HG02571 (cell line): ENCODE data around the gene VDR.

ENCODE experiments used
- ATAC-seq: cut with Tn5 transposase; IDR thresholded peaks from one replicate; pipeline ENCODE4 v1.9.1; 2021; ENCODE audit warnings: mild to moderate bottlenecking, moderate library complexity; ENCODE audit not compliant: unreplicated experiment

VDR gene

DNA sequence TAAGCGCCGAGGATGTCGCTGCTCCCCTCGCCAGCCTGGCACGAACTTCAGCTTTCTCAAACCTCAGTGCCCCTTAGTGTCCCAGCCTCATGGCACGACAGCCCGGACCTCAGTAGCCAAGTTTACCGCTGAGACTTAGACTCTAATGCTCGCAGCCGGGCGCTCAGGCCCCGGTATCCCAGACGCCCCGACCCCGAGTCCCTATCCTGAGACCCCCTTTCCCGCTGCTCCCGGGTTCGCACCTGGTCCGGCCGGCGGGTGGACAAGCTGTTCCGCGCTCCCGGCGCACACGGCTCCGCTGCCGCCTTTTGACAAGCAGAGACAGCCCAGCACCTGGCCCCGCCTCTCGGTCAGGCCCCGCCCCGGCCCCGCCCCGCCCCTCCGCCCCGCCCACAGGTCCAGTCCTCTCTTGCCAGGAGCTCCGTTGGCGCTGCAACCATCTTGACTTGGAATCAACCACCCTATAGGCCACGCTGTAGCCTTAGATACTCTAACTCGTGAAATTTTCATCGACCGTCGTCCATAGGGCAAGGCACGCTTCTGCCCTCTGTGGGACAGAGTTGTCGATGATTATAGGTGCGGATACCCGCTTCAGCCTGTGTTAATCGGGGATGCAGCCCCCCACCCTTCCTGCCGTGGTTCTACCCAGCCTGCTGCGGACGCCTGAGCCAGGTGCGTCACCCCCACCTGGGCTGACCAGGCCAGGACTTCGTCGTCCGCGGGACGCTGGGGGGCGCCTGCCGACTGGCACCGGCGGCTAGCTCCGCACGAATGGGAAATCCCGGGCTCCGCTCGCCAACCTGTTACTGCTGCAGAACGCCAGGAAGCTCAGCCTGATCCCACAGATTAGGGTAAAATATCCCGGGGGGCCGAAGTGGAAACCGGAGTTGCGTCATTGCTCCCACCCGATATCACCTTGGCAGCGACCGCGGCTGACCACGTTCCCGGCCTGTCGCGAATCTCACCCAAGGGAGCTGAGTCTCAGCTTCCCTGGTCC, at the start of gene VDR:
VDR (minus strand) TSS at position 282 of the 997 bp plus-strand sequence. CDS start 25,881 bp downstream, outside the sequence.
- ATAC-seq: peak; percentile 62

DNA sequence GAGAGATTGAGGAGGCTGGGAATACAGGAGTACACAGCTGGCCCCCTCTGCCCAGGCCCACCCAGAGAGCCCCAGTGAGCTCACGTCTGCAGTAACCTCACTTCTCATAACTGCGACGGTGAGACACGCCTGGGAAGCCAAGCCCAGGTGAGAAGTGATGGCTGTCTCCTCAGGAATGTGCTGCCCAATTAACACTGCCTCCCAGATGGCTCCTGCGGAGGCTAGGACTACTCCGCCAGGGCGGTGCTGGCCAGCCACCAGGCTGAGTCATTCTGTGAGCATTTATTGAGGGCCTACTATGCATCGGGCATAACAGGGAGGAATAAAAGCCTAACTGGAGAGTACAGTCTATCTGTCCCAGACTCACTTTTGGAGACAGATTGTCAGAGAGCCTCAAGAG, 49.3 kb upstream of the VDR start:
- no peak for ATAC-seq

DNA sequence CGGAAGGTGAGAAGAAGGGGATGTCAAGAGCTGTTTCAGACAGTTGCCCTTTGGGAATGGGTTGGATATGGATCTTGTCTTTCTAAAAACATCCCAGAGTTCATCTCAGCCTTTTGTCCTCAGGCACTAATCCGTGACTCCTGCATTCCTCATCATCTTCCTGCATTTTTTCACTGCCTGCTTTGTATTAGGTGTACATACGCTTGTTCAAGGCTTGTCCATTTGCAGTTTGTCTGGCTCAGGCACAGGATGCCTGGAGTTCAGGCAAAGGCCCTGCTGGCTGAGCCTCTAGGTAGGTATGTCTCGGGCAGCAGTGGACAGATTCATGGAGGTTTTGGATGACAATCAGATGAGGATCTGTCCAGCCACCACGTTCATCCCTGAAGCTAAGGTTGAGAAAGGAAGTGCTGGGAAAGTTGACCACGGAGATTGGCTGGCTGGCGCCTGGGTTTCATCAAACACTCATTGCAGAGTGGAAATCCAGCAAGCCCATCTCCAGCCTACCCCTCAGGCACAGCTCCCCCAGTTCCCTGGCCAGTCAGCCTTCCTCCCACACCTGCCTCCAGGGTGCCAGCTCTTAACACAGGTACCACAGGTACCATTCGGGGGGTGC, 46.2 kb upstream of the VDR start:
- ATAC-seq: no peak

DNA sequence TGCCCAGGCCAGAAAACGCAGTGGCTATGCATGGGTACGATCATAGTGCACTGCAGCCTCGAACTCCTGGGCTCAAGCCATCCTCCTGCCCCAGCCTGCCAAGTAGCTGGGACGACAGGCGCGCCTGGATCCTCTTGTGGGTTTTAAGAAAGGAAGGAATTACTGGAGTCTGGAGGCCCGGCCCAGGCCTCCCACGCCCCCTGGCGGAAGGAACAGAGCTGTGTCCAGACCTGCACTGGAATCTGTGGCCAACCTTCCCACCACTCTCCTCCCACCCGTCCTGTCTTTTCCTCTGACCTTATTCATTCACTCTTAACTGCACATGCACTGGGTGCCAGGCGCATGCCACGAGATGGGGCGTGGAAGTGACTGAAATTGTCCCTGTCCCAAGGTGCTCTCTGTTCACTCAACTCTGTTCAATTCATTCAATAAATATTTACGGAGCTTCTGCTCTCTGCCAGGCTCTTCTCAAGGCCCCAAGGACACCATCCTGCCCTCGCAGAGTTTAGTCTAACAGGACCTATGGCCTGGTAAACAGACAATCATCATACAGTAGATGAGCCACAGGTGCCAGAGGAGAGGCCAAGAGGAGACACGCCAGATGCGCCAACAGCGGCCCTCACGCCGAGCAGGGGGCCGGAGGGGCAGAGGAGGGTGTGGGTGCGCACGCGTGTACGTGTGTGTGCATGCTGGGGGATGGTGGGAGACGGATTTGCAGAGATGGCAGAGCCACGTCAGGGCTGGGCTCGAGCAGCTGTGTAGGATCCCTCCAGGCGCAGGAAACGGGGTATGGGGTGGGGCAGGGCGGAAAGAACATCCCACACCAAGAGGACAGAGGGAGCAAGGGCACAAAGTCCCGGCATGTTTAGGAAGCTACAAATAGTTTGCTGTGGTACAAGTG, 44.9 kb upstream of the VDR start:
- ATAC-seq: no peak

DNA sequence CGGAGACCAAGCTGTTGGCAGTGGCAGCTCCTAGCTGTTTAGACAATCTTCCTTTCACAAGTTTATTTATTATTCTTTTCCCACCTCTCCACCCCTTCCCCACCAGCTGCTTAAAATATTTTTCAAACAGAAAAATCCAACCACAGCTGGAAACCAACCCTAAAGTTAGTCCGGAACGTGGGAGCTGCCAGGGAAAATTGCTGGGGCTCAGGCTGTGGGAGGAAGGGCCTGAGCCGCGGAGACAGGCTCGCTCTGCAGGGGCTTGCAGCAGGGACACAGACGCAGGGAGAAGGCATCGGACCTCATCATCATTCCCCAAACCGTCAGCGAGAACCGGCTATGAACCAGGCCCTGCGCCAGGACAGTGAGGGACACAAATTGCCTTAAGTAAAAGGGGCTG, 42.5 kb upstream of the VDR start:
- no peak for ATAC-seq

DNA sequence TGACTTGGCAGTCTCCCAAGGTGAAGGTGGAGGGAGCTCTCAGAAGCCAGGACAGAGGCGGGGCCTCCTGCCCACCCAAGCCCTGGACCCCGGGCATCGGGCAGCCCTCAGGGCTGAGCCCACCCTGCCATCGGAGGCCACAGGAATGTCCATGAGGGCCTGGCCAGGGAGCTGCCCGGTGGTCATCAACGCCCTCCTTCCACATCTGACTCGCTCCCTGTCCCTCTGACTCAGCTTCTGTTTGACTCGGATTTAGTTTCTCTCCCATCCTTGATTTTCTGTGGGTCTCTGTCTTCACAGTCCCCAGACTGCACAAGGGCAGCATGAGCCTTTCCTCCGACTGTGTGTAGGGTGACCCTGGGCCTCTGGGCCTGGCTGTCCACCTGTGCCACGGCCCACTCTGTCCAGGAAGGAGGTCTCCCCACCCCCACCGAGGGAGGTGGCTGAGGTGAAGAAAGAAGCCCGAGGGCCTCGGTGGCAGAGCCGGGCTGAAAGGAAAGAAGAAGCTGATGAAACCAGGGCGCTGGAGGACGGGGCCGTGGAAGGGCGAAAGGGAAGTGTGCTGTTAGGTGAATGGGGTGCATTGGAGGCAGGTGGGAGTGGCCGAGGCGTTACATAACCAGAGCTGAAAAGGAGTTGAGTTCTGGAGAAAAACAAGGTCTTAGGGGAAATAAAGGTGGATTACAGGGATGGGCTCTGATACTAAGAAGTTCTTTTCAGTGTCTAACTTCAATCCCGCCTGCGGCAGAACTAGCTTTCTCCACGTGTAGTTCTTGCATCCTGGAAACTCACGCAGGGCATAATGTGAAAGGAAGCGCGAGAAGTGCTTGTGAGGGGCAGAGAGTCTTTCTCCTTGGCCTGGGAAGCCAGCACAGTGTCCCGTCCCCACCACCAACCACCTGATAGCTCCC, 41.9 kb upstream of the VDR start:
- ATAC-seq: no peak

DNA sequence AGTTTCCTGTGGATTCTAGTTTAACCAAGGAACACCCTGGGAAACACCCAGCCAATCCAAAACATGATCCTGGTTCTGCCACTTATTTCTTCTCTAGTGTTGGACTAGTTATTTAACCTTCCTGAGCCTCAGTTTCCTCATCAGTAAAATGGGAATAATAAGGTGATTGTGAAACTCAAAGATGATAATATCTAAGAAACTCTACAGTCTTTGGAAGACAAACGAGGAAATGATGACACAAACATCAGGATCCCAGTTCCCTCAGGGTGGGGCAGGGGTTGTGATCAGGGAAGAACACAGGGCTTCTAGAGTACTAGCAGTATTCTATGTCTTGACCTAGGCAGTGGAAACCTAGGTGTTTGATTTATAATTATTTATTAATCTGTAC, 40.5 kb upstream of the VDR start:
- no peak for ATAC-seq

DNA sequence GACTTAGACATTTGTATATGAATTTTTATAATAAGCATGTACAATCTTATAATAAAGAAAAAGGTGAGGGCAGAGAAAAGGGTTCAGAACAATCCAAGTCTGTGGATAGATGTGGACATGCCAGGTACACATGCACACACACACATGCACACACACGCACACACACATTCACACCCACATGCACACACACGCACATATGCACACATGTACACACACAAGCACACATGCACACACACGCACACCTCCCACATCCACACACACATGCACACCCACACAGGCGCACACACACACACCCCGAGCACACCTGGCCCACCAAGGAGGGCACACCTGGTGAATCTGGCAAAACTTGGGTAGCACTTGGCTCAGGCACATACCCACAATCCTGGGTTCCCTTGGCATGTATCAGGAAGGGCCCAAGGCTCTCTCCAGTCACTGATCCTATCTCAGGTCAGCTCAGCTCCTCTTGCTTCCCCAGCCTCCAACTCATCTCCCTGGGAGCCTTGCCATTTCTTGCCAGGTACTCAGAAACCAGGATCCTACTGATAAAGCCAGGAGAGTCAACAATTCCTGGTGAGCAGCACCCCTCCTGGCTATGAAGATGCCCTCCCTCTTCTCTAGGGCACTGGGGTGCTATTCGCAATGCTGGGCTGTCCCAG, 40.0 kb upstream of the VDR start:
- ATAC-seq: no peak

DNA sequence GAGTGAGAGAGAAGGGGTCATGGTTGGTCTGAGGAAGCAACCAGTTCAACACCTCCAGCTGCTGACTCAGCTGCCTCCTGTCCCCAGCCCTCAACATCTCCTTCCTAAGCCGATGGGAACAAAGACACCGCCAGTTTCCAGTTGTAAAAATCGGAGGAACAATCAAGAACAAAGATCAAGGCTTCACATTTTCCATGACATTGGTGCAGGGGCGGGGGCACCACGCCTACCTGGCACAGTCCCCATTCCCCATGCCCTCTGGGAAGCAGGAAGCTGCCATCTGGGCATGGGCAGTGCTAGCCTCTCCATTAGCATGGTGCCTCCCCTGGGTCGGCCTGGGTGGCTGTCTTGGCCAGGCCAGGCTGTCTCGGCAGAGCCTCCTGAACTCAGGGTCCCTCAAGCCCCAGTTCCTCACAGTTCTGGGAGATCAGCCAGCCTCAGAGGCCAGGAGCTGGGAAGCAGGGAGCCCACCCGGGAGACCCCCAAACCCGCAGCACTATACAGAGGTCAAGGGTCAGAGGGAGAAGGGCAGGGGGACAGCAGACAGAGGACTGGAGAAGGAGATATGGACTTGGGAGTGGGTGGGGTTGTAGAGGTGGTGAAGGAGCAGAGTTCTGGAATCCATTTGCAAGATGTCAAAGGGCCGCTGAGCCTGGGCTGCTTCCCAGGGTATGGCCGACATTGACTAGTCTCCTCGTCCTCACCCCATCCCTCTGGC, 39.0 kb upstream of the VDR start:
- ATAC-seq: no peak

DNA sequence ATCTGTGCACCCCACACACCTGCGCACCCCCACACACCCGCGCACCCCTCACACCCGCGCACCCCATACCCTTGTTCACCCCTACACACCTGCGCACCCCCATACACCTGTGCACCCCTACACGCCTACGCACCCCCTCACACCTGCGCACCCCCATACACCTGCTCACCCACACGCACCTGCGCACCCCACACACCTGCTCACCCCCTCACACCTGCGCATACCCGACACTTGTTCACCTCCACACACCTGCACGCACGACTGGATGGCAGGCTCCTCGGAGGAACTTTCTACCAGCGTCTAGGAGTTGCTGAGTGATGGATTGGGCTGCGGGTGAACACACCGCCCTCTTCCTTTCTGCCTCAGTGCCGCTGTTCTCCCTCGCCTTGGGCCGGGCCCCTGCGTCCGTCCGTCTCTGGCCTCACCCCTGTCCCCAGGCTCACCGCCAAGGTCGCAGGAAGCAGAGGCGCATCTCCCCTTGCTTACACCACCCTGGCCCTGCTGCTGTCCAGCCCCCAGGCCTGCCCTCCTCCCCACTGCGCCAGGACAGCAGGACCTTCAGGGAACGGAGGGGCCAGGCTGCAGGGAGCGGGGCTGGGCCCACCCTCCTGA, 37.9 kb upstream of the VDR start:
- no peak for ATAC-seq

DNA sequence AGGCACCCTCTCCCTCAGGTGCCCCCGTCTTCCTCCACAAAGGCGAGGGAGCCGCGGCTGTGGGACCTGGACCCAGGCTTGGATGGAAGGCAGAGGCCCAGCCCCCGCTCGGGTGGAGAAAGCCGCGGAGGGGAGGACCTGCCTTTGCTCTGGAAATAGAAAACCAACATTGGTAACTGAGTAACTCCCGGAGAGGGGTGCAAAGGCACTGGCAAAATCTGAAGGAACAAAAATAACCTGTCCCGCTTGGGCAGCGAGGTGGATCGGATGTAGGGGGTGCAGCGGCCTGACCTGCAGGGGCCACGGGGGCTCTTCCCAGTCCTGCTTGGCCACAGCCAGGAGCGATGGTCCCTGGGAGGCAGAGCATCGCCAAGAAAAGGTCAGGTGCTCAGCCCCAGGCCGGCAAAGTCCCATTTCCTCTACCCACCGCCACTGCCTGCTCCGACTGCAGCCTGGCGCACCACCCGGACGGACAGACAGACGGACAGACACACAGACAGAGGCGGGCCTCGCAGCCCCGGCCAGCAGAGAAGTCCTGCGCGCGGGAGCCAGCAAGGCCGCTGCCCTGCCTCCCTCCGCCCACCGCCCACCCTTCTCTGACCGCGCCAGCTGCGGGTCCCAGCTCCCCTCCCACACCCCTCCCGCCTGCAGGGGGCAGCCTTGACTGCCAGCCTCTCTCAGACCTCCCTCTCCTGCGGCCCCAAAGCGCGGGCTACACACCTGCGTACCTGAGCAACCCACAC, 37.2 kb upstream of the VDR start:
- ATAC-seq: no peak

DNA sequence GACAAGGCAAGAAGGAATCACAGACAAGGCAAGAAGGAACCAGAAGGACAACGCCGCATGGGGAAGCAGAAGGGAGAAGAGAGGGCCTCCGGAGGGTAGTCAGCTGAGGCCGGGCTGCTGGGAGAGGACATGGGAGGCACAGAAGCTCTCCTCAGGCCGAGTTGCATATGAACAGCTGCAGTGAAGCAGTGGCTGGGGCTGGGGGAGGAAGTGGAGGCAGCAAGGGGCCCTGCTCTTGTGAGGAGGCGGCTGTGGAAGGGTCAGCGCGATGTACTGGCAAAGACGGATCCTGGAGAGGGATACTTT, 36.6 kb upstream of the VDR start:
- no peak for ATAC-seq

DNA sequence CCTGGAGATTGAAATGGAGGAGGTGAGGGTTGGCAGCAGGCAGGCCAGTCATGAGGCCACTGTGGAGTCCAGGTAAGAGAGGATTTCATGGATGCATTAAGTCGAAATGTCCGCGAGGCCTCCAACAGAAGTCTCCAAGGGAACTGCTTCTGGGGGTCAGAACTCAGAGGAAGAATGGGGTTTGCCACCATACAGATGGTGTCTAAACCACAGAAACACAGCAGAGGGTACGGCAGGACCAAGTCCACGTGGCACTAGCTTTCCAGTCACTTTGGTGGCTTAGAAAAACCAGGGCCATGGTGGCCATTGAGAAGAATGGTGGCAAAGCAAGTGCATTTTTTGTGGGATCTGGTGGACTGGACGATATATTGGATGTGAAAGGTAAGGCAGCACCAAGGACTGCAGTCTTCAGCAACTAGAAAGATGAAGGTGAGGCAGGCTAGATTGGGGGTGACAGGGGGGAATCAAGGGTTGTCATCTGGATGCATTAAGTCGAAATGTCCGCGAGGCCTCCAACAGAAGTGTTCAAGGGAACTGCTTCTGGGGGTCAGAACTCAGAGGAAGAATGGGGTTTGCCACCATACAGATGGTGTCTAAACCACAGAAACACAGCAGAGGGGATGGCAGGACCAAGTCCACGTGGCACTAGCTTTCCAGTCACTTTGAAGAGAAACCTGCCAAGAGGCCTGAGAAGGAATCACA, 36.1 kb upstream of the VDR start:
- ATAC-seq: no peak

DNA sequence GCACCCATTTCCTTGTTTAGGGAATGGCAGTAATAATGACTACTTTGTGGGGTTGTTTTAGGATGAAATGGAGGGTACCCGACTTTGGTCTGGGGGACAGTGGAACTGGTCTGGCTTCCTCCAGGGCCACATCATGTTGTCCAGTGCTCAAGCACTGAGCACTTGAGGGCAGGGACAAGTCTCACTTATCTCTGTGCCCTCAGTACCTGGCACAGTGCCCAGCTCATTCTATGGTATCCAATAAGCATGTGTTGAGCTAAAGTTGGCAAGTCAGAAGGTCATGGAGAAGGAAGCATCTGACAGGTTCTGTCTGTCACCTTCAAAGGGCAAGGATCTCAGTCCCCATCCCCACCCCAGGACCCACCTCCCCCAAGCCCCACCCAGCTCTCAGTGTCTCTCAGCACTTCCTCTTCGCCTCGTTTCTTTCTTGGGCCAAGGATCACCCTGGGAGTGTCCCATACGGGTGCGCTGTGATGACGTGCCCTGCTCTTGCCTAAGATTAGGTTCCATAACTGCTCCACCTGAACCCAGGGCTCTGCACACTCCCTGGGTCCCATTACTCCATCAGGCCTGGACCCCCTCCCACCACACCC, 34.3 kb upstream of the VDR start:
- no peak for ATAC-seq

DNA sequence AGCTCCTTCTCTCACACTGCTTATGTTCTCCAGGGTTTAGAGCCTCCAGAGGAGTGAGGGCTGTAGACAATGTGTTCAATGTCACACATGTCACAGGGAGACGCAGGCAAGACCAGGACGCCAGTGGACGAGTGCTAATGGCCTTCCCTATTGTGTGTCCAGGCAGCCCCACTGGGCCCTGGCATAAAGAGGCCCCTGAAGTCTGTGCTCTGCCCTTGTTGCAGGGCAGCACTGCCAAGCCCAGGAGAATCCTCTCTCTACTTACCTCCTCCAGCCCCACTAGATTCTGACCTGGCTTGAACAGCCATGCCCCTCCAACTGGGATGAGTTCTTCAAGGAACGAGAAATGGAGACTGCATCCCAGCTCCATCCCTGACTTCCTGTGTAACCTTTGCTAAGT, 33.8 kb upstream of the VDR start:
- no peak for ATAC-seq

DNA sequence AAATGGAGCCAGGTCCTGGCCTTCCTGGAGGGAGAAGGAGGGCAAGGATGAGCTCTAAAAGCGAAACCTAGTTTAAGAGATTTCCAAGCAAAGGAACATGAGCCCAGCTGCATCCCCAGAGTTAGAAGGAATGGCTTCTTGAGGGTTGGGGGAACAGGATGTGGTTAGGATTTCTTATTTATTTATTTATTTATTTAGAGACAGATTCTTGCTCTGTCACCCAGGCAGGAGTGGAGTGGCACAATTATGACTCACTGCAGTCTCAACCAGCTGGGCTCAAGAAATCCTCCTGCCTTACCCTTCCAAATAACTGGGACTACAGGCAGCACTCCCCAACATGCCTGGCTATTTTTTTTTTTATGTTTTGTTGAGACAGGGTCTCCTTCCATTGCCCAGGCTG, 33.3 kb upstream of the VDR start:
- no peak for ATAC-seq

DNA sequence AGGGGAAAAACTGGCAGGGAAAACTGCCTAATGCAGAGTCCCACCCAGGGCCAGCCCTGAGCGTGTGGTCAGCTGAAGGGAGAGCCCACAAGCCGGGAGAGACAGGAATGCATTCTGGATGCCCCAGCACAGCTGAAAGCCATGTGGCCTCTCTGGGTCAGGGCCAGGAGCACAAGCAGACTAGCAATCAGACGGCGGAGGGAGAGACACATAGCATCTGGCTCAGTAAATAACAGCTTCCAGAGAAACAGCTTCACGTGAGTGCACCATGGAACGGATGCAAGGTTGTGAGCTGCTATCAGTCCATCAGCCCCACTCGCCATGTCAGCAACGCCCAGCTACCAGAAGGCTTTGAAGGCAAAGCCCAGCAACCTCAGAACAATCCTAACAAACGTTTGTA, 30.4 kb upstream of the VDR start:
- no peak for ATAC-seq
